HG03469 (cell line): ENCODE data around the gene LRIT1.

Experiments used
- ATAC-seq: cut with Tn5 transposase; IDR thresholded peaks from one replicate; pipeline ENCODE4 v1.9.1; 2021; ENCODE audit warnings: mild to moderate bottlenecking, moderate library complexity, moderate number of reproducible peaks; ENCODE audit not compliant: unreplicated experiment

LRIT1 gene

DNA sequence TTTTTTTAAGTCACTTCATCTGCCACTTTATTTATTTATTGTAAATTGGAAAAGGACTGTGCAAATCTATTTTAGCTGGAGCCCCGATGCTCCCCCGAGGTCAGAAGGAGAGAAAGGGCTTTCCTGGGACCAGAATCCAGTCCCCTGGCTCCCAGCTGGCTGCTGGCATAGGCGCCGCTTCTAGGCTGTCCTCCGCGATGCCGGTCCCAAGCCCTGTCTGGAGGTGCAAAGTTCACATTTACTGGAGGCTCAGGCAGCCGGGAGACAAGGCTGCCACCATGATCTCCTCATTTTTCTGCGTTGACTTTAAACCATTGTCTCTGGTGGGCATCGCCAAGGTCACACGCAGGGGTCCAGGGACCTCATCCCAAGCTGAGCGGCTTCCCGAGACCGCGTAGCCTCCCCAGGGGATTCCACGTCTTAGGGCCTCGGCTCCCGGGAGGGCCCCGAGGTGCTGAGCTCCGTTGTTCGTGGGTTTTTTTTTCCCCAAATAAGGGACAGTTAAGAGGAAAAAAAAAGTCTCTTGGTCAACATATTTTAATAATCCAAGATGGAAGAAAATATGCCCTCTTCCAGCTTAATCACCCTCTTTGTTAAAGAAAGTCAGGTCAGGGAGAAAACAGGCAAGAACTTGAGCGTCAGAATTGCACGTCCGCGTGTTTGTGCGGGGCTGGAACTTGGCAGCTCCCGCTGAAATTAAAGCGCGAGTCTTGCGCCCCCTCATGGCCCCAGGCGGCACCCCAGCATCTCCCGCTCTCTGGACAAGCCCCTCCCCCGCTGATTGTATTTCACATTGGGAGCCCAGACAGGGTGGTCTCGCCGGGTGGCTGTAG, 15.4 kb upstream of the LRIT1 start:
- no peak for ATAC-seq

DNA sequence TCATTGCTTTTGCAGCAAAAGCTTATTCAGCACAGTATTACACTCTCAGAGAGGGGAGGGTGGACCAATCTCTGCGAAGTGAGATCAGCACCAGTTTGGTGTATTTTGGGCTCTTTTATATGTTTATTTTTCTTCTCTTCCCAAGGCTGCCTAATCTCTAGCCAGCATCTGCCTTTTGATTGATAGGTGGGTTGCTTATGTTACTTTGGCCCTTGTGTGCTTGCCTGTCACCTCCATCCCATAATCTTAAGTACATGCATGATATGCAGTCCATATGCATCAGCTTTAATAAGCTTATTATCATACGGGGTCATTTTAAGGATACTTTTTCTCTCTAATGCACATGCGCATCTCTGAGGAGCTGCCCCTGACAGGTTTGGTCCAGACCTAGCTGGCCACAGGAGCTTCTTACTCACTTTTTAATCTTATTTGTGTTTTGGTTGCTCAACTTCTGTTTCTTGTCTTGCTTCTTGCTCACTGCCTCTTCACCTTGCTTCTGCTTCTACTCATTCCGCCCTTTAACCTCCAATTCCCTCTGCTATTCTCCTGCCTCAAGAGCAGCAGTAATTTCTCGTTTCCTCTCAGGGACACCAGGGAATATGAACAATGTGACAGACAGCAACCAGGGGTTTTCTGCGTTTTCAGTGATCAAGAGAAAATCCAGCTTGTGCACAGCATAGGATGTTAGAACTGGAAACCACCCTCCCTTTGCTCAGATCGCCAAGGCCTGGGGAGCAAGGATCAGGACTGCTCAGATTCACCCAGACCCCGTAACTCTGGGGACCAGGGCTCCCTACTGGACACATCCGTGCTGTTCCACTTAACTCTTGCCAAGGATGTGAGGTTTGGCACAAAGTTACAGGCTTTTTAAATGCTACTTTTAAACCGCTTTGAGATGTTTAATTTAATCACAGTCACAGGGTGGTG, 13.5 kb upstream of the LRIT1 start:
- ATAC-seq, result no peak

DNA sequence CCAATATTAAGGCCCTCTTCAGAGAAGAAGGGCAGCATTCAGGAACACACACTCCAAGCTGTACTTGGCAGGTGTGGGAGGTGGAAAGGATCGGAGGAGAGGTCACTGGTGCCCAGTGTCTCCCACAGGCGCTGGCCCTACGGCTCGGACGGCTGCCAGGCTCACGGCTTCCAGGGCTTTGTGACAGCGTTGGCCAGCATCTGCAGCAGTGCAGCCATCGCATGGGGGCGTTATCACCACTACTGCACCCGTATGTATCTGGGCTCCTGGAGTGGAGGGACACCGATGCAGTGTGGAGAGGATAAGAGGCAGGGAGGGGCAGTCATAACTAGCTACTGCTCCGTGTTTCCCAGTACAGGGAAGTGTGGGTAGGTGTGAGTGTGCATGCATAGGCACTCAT, 7.4 kb upstream of the LRIT1 start:
- no peak for ATAC-seq

DNA sequence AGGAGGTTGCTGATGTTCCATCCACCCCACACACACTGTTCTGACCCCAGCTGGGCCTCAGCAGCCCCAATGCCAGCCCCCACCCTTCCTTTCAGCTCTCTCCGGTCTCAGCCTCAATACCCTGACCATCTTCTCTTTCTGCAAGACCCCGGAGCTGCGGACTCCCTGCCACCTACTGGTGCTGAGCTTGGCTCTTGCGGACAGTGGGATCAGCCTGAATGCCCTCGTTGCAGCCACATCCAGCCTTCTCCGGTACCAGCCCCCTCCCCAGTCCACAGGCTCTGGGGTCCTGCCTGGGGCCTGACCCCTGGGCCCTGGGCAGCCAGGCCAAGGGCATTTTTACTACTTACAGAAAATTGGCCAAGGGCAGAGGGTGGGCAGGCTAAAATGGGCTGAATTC, 6.2 kb upstream of the LRIT1 start:
- no peak for ATAC-seq

DNA sequence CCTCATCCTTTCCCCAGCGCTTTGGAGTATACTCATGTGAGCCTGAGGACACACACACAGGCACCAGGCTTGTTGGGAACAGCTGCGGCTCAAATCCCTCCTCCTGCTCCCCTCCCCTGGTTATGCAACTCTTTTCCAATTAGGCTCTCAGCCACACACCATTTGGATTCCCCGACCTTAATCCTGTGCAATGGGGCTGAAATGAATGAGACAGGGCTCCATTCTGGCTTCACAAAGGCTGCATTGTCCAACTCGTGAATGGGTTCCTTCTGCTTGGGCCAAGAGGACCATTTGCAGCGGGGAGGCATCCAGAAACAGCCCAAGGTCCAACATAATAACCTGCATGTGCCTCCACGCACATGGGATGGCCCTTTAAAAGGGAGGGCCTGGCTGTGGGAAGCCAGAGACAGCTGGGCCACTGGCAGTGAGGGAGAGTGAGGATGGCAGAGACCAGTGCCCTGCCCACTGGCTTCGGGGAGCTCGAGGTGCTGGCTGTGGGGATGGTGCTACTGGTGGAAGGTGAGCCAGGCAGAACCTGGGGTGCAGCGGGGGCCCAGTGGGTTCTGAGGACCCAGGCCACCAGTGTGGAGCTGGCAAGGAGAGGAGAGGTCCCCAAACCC, 3.4 kb upstream of the LRIT1 start, which contains the start of gene RGR:
TSS of gene RGR (plus strand) at position 403 of the 620 bp plus-strand sequence. CDS start at position 441, 38 bp downstream.
- no peak for ATAC-seq

DNA sequence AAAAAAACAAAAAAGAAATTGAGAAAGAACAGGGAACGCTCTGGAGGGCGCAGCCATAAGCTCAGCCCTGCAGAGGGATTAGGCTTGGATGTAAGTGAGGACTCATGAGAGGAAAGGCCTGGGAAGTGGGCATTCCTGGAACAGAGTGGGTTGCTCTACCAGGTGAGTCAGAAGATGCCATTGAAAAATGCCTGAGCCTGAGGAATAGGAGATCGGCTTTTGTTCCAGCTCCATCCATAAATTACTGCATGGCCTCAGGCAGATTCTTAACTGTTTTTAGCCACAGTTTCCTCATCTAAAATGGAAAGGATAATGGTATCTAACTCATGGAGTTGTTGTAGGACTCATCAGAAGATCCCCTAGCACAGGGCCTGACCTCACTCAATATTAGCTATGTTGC, 2.4 kb upstream of the LRIT1 start:
- no peak for ATAC-seq

DNA sequence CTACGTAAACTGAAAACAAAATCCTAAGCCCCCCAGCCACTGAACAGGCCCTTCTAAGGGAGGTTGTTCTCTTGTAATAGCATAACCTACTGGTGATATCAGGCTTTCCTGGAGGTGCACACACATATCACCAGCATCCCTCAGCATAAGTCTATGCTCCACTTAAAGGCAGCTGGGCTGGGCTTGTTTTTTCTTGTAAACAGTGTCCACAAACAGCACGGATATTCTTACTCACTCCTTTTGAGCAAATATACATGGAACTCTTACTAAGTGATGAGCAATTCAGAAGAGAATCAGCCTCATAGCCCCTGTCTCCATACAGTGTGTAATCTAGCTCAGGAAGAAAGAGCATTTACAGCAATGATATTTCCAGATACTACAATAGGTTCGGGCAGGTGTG, 2.4 kb downstream of the LRIT1 start:
- ATAC-seq, result no peak

DNA sequence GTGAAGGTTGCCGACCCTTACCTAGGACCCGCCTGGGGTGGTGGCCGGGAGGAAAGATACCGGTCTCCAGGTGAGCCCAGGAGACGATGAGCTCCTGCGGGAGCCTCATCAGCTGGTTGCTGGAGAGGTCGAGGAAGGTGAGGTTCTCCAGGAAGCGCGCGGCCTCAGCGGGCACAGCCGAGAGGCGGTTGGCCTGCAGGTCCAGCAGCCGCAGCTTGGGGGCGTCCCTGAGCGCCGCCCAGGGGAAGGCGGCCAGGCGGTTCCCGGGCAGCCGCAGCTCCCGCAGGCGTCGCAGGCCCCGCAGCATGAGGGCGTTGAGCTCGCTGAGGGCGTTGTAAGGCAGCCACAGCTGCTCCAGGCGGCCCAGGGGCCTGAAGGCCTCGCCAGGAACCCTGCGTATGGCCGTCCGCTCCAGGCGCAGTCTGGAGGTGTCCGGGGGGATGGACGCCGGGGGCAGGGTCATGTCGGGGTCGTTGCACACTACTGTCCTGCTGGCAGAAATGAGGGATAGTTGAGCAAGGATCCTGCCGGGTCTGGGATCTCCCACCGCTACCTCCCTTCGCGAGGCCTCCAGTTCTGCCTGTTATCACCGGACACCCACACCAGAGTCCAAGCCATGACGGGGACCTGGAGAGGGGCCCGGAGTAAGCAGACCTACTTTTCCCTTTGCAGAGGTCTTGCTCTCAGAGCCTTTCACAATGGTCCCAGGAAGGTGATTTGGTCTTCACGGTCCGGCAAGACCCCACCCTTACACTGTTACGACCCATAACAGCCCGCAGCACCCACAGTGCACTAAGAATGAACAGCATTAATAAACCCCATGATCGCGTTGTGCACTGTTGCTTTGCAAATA, 3.9 kb downstream of the LRIT1 start:
- ATAC-seq, result no peak

DNA sequence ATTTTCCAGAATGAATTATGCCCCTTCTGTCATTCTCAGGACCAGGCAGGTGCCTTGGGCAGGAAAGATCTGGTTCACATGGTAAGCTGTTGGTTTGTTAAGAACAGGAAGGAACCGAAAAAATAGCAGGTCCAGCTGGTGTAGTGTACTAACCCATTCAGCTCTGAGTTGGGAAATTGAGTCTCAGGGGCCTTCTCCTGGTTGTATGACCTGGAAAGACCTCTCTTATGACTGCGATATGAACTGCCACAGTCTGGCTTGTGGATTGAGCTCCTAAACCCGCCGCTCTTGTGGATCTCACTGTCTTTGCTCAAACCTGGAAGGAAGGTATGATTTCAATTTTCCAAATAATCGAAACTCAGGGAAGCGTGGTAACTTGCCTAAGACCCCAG, 4.5 kb downstream of the LRIT1 start:
- no peak for ATAC-seq

DNA sequence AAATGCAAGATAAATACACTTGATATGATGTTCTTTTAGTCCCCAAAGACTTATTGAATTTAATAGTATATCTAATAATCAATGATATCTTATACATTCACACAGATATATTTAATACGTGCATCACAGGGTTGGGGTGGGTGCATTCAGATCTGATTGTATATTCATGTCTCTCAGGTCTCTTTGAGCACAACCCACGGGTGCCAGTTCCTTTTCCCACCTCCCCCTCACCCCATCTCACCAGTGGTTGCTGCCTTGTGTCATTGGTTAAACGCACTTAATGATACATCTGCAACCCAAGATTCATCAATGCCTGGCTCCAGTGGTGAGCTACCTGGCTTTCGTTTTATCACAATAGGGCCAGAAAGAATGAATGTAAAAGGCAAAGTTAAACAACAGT, 6.2 kb downstream of the LRIT1 start:
- ATAC-seq, result no peak

DNA sequence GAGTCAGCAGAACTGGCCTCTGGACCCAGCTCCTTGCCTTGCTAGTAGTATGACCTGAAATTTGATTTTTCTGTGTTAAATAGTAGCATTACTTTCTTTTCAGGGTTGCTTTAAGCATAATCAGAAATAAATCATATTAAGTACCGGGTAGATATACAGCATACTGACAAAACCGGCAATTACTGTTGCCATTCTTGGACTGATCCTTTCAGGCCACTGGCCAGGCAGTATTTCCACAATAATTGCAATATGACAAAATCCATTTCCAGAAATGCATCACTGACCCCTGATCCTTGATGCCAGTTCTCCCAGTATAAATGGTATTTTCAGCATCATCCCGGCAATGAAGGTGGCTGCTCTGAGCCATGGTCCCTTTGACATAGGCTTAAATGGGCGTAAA, 6.9 kb downstream of the LRIT1 start:
- ATAC-seq, result no peak

DNA sequence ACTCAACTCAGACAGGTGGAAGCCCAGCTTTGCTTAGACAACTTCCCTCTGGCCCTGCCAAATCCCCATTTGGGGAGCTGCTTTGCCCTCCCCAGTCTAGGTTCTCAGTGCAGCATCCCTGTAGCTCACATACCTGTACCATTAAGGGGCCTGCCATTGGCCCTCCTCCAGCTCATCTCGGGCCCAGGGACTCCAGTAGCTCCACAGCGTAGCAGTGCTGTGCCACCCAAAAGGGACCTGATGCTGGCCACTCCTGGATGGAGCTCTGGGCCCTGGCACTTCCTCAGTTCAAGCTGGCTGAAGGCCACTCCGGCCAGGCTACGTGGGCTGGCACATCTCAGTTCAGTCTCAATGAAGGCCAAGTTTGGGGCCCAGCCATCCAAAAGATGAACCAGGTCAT, 7.4 kb downstream of the LRIT1 start:
- ATAC-seq, result no peak

DNA sequence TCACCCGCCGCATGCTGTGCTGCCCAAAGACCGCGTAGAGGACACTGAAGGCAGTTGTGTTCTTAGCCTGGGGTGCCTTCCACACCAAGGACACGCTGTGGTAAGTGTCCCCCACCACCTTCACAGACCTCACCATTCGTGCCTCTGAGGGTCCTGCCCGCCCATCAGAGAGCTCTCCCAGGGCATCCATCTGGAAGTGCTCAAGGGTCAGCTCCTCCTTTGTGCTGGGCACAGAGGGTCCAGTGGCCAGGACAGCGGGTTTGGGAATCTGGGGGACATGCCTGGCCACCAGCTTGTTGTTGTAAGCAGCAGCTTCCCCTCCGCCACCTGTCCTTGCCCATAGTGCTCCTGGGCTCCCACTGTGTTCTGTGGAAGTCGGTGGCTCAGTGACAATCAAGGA, 9.0 kb downstream of the LRIT1 start:
- no peak for ATAC-seq

DNA sequence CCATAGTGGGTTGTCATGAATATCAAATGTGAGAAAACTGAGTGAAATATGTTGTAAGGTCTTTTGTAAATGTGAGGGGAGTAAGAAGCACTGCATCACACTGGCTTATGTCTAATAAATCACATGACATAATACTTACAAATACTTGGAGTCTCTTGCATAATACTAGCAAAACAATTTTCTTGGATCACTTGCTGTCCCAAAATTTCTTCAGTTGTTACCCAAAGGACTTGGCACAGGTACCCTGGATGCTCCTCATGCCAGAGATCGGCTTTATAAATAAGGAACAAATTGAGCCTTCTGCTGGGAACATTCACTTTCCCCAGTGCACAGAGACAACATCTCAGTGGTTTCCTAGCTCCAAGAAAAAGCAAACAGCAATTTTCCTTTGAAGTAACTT, 11.0 kb downstream of the LRIT1 start:
- ATAC-seq, result no peak

DNA sequence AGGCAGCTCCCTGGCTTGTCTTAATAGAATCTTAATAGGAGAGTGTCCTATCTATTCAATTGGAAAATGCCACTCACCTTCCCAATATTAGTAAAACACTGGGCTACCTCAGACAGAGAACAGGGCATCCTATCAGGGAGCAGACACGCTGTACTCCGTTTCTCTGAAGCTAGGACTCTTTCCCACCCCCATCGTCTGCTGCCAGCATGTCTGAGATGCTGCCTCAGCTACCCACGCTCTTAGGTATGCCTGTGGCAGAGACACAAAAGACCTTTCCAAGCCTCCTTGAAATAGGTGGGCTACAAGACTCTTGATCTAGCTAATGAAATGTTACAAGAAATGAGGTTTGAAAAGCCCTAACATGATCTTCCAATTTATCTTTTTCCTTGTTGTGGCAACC, 13.5 kb downstream of the LRIT1 start:
- no peak for ATAC-seq

DNA sequence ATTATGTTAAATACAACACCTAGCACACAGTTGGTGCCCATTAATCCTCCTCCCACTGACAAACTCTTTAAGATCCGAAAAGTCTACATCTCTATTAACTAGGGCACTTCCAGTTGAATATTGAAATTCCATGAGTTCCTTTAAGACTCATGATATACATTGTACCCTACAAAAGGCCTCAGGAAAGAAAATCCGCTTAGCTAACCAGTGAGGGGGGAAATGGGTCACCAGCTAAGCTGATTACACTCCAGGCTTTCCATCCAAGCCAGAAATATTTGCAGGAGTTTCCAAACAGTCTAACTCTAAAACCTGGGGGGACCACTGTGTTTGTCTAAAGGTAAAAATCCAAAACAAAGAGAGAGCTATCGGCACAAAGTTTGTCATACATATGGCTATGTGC, 14.7 kb downstream of the LRIT1 start:
- ATAC-seq, result no peak

DNA sequence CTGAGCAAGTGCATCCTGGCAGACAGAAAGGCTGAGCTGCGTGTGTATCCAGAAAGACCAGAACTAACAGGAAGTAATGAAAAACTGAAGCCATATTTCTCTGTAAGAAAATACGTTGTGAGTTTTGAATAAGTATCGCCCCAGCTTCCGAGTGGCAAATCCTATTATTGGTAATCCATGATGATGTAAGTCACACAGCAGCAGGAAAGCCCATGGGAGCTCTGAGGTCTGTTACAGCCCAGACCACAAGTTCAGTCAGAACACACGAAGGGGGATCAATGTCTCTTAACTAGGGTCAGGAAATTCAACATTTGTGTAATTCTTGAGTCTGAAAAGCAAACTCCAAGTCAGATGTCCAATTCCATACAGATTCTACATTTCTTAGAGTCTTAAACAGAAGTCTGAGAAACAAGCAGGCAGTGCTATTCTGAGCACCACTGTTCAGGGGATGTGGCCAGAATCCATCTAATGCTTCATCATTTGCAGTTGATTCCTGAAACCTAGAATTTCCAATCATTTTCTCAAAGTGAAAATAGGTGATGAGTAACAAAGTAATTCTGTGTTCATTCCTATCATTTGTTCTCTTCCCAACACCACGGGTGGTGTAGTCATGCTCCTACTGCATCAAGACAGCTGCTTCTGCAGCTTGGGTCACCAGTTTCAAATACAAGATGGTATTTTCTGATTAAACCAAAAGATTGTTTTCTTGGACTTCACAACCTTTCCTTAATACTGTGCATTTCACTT, 15.7 kb downstream of the LRIT1 start, which contains the start of gene LRIT2:
TSS of gene LRIT2 (minus strand) at position 118 of the 747 bp plus-strand sequence. CDS start at position 94, 24 bp downstream.
- ATAC-seq, result no peak

DNA sequence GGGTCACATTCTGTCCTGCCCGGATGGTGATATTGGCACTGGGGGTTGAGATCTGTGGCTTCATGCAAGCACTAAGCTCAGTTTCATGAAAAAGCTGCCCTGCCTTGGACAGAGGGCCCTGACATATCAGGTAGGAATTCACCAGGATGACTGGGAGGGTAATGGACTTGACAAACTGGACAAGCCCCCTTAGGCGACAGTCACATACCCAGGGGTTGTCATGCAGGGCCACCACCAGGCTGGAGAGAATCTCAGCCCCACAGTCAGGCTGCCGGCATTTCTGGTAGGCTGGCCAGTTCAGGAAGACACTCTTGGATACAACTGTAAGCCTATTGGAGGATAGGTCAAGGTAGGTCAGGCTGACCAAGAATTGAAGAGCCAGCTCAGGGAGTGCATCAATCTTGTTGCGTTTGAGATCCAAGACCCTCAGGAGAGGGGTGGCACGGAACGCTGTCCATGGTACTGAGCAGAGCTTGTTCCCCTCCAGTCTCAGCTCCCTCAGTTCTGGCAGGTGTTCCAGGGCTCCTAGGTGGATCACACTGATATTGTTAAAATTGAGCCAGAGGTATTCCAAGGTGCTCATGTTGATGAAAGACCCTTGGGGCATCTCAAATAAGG, 16.8 kb downstream of the LRIT1 start:
- ATAC-seq, result no peak

DNA sequence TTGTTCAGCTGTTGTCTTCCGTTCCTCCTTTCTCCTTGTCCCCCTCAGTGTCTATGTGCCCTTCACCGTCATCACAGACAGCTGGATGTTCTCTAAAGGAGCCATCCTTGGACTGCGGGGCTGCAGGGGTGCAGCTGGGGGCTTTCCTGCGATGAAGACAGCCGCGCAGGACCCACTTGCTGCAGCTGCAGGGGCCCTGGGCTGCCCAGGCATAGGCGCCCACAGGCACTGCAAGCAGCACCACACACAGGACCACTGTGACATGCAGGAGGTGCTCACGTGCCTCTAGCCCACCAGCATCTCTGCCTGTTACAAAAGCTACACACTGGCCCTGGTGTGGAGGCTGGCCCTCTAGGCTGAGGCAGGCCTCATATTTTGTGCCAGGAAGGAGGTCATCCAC, 19.4 kb downstream of the LRIT1 start:
- no peak for ATAC-seq
